NCI-H82 (cell line): Measurements from ENCODE around the gene DIS3.
"Not testable (repeated sequence)": the region's sequence is repeated elsewhere in the genome, so short reads cannot be mapped to it uniquely, and the experiment has no call there.

Experiments
- DNase-seq: peaks from one replicate; lab custom pipeline; 2025; lab: John Stamatoyannopoulos, UW

The DIS3 gene

GRCh38 chr13:72751220-72751619, 30.5 kb downstream of the DIS3 start:
- no peak for DNase-seq

GRCh38 chr13:72745260-72745659, 36.4 kb downstream of the DIS3 start:
- no peak for DNase-seq

- no peak for DNase-seq
Observed at GRCh38 chr13:72740015-72740414, 41.7 kb downstream of the DIS3 start.

DNA sequence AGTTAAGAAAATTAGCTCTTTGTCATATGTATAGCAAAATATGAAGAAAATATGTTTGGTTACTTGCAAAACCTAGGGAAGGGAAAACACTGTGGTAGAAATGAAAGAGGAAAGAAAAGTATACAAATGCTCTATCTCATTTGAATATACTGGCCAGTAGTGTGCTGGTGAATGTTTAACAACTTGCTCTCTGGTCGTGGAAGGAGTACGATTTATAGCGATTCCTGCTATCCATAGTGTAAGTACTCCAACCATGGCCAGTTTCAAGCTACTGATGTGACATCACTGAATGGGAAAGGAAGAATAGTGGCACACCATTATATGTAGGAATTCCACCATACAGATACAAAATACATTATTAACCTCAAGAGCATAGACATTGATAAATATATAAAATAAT, 44.7 kb downstream of the DIS3 start:
- DNase-seq = no peak

- DNase-seq = no peak
Observed at GRCh38 chr13:72728290-72728605, 53.5 kb downstream of the DIS3 start.

DNA sequence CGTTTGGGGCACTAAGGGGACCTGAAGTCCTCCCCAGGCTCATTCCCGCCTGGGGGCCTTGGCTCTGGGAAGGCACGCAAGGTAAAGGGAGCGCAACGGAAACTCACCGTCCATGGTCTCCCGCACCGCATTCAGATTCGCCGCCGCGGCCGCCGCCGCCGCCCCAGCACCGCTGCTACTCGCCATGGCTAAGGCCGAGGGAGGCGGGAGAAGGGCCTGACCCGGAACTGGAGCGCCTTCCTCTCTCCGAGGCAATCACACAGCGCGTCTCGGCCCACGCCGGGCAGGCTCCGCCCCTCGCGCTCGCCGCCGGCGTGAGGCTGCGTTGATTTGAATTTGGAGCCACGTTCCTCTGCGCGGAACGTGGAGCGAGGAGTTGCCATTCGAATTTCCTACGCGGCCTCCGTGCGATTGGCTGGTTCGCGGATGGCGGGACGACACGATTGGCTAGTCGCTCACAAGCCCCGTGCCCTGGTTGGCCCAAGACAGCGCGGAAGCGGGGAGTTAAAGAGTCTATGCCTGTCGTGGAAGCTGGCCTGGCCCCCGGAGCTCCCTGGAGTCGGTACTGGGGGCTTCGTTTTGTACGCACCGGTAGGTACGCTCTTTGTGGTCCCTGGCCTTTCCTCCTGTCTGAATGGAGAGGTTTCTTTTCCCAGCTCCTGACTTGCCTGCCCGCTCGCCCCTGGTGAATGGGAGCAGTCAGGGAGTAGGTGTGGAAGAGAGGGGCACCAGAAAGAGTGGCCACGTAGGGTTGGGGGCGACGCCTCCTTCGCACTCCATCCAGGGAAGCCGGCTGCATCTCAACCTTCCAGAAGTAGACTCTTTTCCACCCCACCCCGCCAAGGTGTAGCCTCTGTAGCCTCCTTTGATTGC, 54.0 kb downstream of the DIS3 start, which contains the start of the genes BORA and MZT1:
BORA (plus strand) TSS at position 507 of the 873 bp plus-strand sequence. CDS start 1,018 bp downstream, outside the sequence.
MZT1 (minus strand) TSS at position 213 of the 873 bp plus-strand sequence; CDS start at position 186, 27 bp downstream.
- peak; percentile 99 for DNase-seq

GRCh38 chr13:72726726-72727416, 54.8 kb downstream of the DIS3 start:
- peak; percentile 81 for DNase-seq

DNA sequence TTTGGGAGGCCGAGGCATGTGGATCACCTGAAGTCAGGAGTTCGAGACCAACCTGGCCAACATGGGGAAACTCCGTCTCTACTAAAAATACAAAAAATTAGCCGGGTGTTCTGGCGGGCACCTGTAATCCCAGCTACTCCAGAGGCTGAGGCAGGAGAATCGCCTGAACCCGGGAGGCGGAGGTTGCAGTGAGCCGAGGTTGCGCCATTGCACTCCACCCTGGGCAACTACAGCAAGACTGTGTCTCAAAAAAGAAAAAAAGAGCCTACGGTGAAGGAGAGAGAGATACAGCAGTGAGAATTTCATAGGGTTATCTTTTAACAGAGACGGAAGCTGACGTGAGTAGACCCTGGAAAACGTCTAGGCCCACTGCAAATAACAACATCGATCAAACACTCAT, 55.5 kb downstream of the DIS3 start:
- DNase-seq = not testable (repeated sequence)

DNA sequence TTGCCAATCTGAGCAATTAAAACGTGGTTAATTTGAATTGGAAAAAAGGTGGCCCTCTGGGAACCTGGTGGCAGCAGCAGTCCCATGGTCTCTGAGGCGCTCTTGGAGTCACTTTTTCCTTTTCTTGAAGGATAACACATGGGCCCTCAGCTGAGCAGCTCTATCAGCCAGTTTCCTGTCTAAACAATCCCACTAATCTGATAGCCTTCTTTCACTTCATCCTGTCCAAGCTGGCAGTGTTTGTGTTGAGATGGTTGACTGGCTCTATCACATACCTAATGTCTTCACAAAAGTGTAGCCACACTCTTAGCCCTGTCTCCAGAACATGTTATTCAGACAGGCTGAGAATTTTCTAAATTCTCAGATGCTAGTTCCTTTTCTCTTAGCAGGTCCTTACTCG, 64.9 kb downstream of the DIS3 start:
- no peak for DNase-seq
